GM19397 (cell line): ENCODE data around the gene SSUH2.
A peak's percentile ranks its signal among the peaks of the same experiment; 100 is the strongest.
"Not testable (repeated sequence)": the region's sequence is repeated elsewhere in the genome, so short reads cannot be mapped to it uniquely, and the experiment has no call there.

Experiments used
- ATAC-seq: cut with Tn5 transposase; IDR thresholded peaks from one replicate; pipeline ENCODE4 v1.9.1; 2021; ENCODE audit warnings: mild to moderate bottlenecking, moderate library complexity; ENCODE audit not compliant: unreplicated experiment

The SSUH2 gene

GRCh38 chr3:8660175-8661118, 15.8 kb upstream of the SSUH2 start:
- no peak for ATAC-seq

GRCh38 chr3:8659242-8659641, 14.6 kb upstream of the SSUH2 start:
- ATAC-seq, result no peak

- ATAC-seq, result peak; percentile 82
Observed at GRCh38 chr3:8658306-8659212, 14.0 kb upstream of the SSUH2 start.

- ATAC-seq, result no peak
Observed at GRCh38 chr3:8657804-8658305, 13.3 kb upstream of the SSUH2 start.

GRCh38 chr3:8656240-8656639, 11.6 kb upstream of the SSUH2 start:
- ATAC-seq, result no peak

- no peak for ATAC-seq
Observed at GRCh38 chr3:8655387-8655835, 10.8 kb upstream of the SSUH2 start.

GRCh38 chr3:8654572-8655329, 10.2 kb upstream of the SSUH2 start:
- ATAC-seq, result not testable (repeated sequence)

- no peak for ATAC-seq
Observed at GRCh38 chr3:8653800-8654408, 9.3 kb upstream of the SSUH2 start.

GRCh38 chr3:8652324-8652987, 7.9 kb upstream of the SSUH2 start:
- no peak for ATAC-seq

- no peak for ATAC-seq
Observed at GRCh38 chr3:8651418-8652323, 7.1 kb upstream of the SSUH2 start.

GRCh38 chr3:8650583-8651416, 6.2 kb upstream of the SSUH2 start:
- no peak for ATAC-seq

GRCh38 chr3:8649757-8650156, 5.2 kb upstream of the SSUH2 start:
- ATAC-seq, result no peak

- no peak for ATAC-seq
Observed at GRCh38 chr3:8648909-8649741, 4.5 kb upstream of the SSUH2 start.

- ATAC-seq, result no peak
Observed at GRCh38 chr3:8647137-8647985, 2.8 kb upstream of the SSUH2 start.

- no peak for ATAC-seq
Observed at GRCh38 chr3:8646313-8646938, 1.8 kb upstream of the SSUH2 start.

GRCh38 chr3:8645712-8646111, 1.1 kb upstream of the SSUH2 start:
- ATAC-seq, result no peak
